Duodenal mucosa (tissue), 2 donors: ENCODE data around the gene CEP295NL.

Source experiments
- H3K27ac ChIP-seq: one replicate; pipeline ENCODE4 v1.7.0; 2013; ENCODE audit warnings: low read depth, low read length
- H3K27me3 ChIP-seq, 2 donors: one replicate each; pipeline ENCODE4 v1.7.0; 2013; ENCODE audit warnings: low read length in 2 of 2, control low read depth in 1 of 2; ENCODE audit not compliant: insufficient read depth in 2 of 2, control insufficient read depth in 1 of 2
- H3K36me3 ChIP-seq, 2 donors: one replicate each; pipeline ENCODE4 v1.7.0; 2013; ENCODE audit warnings: low read length in 2 of 2, control low read depth in 1 of 2; ENCODE audit not compliant: insufficient read depth in 2 of 2, control insufficient read depth in 1 of 2
- H3K4me1 ChIP-seq, 2 donors: one replicate each; pipeline ENCODE4 v1.7.0; 2013; ENCODE audit warnings: low read length in 2 of 2, control low read depth in 1 of 2; ENCODE audit not compliant: insufficient read depth in 2 of 2, control insufficient read depth in 1 of 2
- H3K4me3 ChIP-seq, 2 donors: one replicate each; pipeline ENCODE4 v1.7.0; 2013; ENCODE audit warnings: low read length in 2 of 2, low read depth in 1 of 2
- H3K9ac ChIP-seq, 2 donors: one replicate each; pipeline ENCODE4 v1.7.0; 2013; ENCODE audit warnings: low read length in 2 of 2, low read depth in 1 of 2
- H3K9me3 ChIP-seq, 2 donors: one replicate each; pipeline ENCODE4 v1.7.0; 2013; ENCODE audit warnings: low read length in 2 of 2, control low read depth in 1 of 2; ENCODE audit not compliant: control insufficient read depth in 1 of 2

CEP295NL gene

DNA sequence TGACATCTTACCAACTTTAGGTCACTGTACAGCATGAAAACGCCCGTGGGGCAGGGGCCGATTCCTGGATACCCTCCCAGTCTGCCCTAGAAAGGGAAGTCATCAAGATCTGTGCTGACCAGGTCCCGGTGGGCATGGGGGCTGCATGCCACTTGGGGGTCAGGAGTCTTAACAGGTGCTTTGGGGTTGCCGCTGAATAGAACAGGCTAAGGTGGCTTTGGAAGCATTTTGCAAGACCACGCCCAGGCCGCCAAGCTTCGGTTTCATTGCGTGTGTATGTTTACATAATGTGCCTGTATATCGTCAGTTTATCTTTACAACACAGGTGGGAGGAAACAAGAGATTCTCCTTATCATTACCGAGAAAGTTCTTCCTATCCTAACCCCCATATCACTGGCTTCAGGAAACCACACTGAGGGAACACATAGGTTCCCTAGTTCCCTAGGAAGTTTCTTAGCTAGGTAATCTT lies 49.0 kb downstream of the CEP295NL start:
- H3K9me3 ChIP-seq, result no peaks in the 10 kb centered on the region
- no peak overlapping the region for H3K4me3 ChIP-seq
- peaks cover 3 to 4% of the 10 kb centered on the region in 2 donors for H3K36me3 ChIP-seq
- H3K27ac ChIP-seq, result no peak overlapping the region
- H3K4me1 ChIP-seq, result peaks cover 5 to 8% of the 10 kb centered on the region in 2 donors
- H3K9ac ChIP-seq, result no peak overlapping the region
- no peaks in the 10 kb centered on the region for H3K27me3 ChIP-seq

DNA sequence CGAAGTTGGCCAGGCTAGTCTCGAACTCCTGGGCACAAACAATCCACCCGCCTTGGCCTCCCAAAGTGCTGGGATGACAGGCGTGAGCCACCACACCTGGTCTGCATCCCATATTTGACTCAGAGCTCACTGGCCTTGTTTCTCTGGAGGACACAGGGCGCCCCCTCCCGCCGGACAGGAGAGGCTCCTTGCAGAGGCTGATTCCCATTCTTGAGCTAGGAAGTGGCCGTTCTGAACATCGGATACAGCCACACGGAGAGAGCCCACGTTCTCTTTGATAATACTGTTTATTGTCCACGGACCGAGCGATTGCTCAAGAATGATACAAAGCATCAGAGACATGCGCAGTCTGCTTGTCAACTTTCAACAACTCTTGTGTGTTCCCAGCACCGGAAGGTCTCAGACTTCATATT lies 50.3 kb downstream of the CEP295NL start:
- Histone ChIP-seq H3K27ac (no peak overlapping the region), H3K9me3 (no peaks in the 10 kb centered on the region), H3K4me3 (no peak overlapping the region), H3K36me3 (peaks cover 3 to 4% of the 10 kb centered on the region in 2 donors), H3K4me1 (peaks cover 5 to 8% of the 10 kb centered on the region in 2 donors), H3K9ac (no peak overlapping the region), H3K27me3 (no peaks in the 10 kb centered on the region)

DNA sequence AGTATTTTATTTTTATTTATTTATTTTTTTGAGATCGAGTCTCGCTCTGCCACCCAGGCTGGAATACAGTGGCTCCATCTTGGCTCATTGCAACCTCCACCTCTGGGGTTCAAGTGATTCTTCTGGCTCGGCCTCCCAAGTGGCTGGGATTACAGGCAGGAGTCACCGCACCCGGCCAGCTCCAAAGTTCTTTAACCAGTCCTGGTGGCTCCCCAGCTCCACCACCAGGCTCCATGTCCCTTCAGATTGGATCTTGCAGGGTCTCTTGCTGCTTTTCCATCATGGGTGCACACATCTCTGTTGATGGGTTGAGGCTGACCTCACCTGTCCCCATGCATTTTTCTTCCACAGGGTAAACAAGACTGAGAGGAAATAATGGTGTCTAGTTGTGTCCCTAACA lies 54.0 kb downstream of the CEP295NL start:
- no peak overlapping the region for H3K4me3 ChIP-seq
- H3K9ac ChIP-seq, result no peak overlapping the region
- no peaks in the 10 kb centered on the region for H3K36me3 ChIP-seq
- H3K4me1 ChIP-seq, result peaks cover 4% of the 10 kb centered on the region in 2 donors
- no peak overlapping the region for H3K27ac ChIP-seq
- no peaks in the 10 kb centered on the region for H3K9me3 ChIP-seq
- no peaks in the 10 kb centered on the region for H3K27me3 ChIP-seq

DNA sequence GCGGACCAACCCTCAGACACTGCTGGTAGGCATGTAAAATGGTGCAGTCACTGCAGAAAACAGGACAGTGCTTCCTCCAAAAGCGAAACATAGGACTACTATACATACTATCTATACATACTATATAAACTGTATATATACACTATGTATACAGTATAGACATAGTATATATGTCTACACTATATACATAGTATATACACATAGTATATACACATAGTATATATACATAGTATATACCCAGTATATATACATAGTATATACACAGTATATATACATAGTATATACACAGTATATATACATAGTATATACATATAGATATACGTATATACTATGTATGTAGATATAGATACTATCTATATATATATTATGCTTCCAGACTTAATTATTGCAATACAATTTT lies 55.9 kb downstream of the CEP295NL start:
- Histone ChIP-seq H3K9ac (no peak overlapping the region), H3K27me3 (no peaks in the 10 kb centered on the region), H3K27ac (no peak overlapping the region)

DNA sequence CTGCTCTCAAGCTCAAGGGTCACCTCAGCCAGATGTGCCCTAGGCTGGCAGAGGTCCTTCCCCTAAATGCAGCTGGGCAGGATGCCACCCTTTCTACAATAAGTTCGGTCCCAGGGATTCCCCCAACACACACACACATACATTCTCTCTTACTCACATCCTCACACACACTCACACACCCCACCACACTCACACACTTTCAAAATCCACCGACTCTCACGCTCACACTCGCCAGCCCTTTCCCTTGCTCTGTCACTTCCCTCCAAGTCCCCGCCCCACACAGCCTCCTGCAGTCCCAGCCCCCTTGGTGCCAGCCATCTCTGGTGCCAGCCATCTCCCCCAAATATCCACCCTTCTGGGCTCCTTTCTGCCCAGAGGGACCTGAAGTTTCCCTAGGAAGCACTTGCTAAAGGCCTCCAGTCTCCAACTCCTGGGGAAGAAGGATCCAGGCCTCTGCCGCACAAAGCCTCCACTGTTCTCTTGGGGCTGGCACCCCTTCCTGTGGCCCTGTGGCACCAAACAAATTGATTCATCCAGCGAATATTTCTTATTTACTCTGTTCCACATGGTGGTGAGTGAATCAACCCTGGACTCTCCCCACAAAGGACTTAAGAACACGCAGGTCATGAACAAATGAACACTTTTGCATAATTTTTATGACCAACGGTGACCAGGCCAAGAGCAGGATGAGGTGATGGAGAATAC lies 58.5 kb downstream of the CEP295NL start:
- Histone ChIP-seq H3K9ac (no peak overlapping the region), H3K9me3 (no peaks in the 10 kb centered on the region), H3K4me1 (peaks cover 10% of the 10 kb centered on the region in 2 donors), H3K36me3 (no peaks in the 10 kb centered on the region), H3K27ac (no peak overlapping the region), H3K27me3 (no peaks in the 10 kb centered on the region), H3K4me3 (no peak overlapping the region)

More for the DNA sequence above, 55.9 kb downstream of the CEP295NL start:
- H3K4me3 ChIP-seq, result no peak overlapping the region
- H3K9me3 ChIP-seq, result no peaks in the 10 kb centered on the region
- H3K36me3 ChIP-seq, result no peaks in the 10 kb centered on the region
- no peaks in the 10 kb centered on the region for H3K4me1 ChIP-seq

DNA sequence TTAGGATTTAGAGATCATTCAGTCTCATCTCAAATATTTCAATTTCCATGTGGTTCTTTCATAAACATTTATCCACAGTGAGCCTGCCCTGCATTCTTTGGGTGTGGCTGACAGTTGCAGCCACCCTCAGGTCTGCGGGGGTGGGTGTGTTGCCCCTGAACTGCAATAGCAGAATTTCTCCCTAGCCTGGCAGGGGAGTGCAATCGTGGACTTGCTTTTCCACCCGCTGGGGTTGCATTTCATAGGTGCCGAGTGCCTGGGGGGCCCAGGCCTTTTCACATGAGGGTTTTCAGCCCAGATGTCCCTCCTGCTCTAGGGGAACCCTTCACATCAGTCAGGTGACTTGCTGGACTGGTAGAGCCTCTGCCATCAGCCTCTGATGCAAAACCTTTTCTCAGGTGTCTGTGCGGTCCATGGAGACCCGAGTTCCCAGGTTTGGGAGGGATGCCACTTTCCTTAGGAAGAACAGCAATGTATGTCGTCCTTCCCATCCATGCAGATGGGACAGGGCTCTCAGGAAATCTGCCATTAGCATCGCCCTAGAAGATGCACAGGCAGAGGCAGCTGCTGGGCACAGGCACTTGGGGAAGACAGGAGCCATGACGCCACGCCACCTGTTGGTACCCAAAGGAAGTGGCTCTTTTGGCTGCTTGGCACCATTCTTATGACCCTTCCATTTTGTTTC lies 60.0 kb downstream of the CEP295NL start:
- Histone ChIP-seq H3K9me3 (no peaks in the 10 kb centered on the region), H3K9ac (no peak overlapping the region), H3K27ac (no peak overlapping the region), H3K4me1 (peaks cover 21 to 22% of the 10 kb centered on the region in 2 donors), H3K27me3 (no peaks in the 10 kb centered on the region), H3K4me3 (no peak overlapping the region), H3K36me3 (no peaks in the 10 kb centered on the region)

DNA sequence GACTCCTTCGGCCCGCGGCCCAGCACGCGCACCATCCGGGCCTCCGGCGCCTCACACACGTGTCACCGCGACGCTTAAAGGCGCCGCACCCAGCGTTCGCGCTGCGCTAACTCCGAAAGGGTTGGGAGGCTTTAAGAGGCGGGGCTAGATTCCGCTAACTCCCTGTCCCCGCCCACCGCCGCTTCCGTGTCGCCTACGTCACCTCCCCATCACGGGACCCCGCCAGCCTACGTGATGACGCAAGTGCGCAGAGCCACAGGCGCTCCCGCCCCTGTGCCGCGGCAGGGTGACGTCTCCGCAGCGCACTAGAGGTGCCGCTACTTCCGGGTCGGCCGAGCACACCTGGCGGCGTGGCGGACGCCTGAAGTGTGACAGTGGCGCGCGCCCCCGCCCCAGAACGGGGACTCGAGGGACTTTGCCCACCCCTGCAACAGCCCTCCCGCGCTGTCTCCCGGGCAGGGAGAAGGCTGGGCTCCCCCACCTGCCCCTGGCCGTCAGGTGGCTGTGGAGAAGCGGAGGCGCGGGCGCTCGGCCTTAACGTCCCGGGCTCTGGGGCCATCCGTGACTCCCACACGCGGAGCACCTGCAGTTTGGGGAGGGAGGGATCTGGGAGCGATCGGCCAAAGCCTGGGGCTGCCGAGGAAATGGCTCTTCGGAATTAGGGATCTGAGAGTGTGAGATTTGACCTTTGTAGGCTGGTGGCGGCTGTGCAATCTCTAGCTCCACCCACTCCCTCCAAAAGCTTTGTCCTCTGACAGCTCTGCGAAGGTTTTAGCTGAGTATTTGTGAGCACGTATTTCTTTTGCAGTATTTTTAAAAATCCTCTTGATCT lies 62.0 kb downstream of the CEP295NL start, which contains the start of gene USP36:
USP36 (minus strand) TSS at position 35 of the 832 bp plus-strand sequence. CDS start 4,451 bp downstream, outside the sequence.
- Histone ChIP-seq H3K36me3 (peaks cover 14 to 18% of the 10 kb centered on the region in 2 donors), H3K4me1 (peaks cover 21 to 22% of the 10 kb centered on the region in 2 donors), H3K27me3 (no peaks in the 10 kb centered on the region), H3K9ac (peak within 1 kb of the TSS; percentile 94 to 96), H3K27ac (peak within 1 kb of the TSS; percentile 100), H3K4me3 (peak within 1 kb of the TSS; percentile 87 to 96), H3K9me3 (no peaks in the 10 kb centered on the region)
